ENCODE data around the gene ATP10D. TPM values are rescaled to one million over a fixed set of nuclear protein-coding genes. Genes with fewer than 3 reads are reported as not detected.
"Not testable (repeated sequence)": the region's sequence is repeated elsewhere in the genome, so short reads cannot be mapped to it uniquely, and the experiment has no call there.

ATP10D gene
- total and polyA plus RNA-seq, 5 donors from 2014 or later, result 1.6 to 3.7 (median 2.9) TPM

GRCh38 chr4:47553329-47554125 is 68.5 kb downstream of the ATP10D start:
- H3K9me3 ChIP-seq (ENCODE audit: control insufficient read depth in 2 of 2, low read length in 2 of 2), result no peaks in the 10 kb centered on the region
- no peak for DNase-seq
- no peaks in the 10 kb centered on the region for H3K4me1 ChIP-seq (ENCODE audit: control insufficient read depth, insufficient read depth, low read length, poor library complexity, severe bottlenecking)
- no peak overlapping the region for H3K4me3 ChIP-seq (ENCODE audit: low read depth, low read length)
- Mint-ChIP-seq H3K36me3 (peaks cover 4% of the 10 kb centered on the region), H3K9me3 (no peaks in the 10 kb centered on the region), H3K27me3 (no peaks in the 10 kb centered on the region), H3K4me1 (peaks cover 0 to 2% (median 0%) of the 10 kb centered on the region in 4 donors), H3K27ac (no peak overlapping the region), H3K4me3 (no peak overlapping the region)
- H3K27ac ChIP-seq (ENCODE audit: insufficient read depth, low read length, poor library complexity, severe bottlenecking), result no peak overlapping the region
- H3K27me3 ChIP-seq (ENCODE audit: control insufficient read depth, insufficient read depth, low read length), result no peaks in the 10 kb centered on the region
- ATAC-seq (ENCODE audit: low read depth in 2 of 2), result no peak
- H3K36me3 ChIP-seq (ENCODE audit: control insufficient read depth, insufficient read depth, low read length), result no peaks in the 10 kb centered on the region

DNA sequence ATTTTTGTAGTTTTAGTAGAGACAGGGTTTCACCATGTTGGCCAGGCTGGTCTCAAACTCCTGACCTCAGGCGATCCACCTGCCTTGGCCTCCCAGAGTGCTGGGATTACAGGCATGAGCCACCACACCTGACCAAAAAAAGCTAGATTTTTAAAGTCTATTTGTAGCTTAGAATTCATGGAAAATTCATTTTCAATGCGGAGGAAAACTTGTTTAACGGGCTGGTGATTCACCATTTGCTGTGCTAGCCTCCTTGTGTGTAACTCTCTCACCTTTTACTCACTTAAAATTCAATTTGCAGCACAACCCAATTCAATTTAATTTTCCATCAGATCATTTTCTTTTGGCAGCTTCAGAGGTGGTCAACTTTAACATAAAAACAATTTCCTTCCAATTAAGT is 70.8 kb downstream of the ATP10D start:
- H3K9me3 Mint-ChIP-seq; H3K4me3 ChIP-seq (ENCODE audit: low read depth, low read length); H3K27me3 ChIP-seq (ENCODE audit: control insufficient read depth, insufficient read depth, low read length); H3K27ac ChIP-seq (ENCODE audit: insufficient read depth, low read length, poor library complexity, severe bottlenecking); H3K9me3 ChIP-seq (ENCODE audit: control insufficient read depth in 2 of 2, low read length in 2 of 2); H3K36me3 ChIP-seq (ENCODE audit: control insufficient read depth, insufficient read depth, low read length); H3K4me3 Mint-ChIP-seq; H3K27ac Mint-ChIP-seq; ATAC-seq (ENCODE audit: low read depth in 2 of 2); H3K4me1 Mint-ChIP-seq; H3K4me1 ChIP-seq (ENCODE audit: control insufficient read depth, insufficient read depth, low read length, poor library complexity, severe bottlenecking); H3K27me3 Mint-ChIP-seq; H3K36me3 Mint-ChIP-seq; DNase-seq: not testable (repeated sequence)

DNA sequence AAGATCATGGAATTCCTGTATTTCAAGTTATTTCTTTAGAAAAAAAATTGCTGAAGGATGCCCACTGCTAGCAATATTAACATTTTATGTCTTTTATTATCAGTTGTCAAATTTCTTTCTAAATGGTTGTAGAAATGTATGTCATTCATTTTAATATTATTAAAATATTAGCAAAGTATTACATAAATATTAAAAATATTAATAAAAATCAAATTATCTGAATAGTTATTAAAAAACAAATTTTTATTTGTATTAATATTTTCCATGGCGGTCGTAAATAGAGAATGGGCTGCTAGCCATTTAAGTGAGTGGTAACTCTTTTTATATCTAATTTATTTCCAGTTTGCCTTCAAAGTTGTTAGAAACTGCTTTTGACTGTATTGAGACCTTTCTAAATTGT is 72.2 kb downstream of the ATP10D start:
- H3K36me3 ChIP-seq (ENCODE audit: control insufficient read depth, insufficient read depth, low read length), result no peaks in the 10 kb centered on the region
- H3K4me1 Mint-ChIP-seq, result peaks cover 0 to 2% (median under 1%) of the 10 kb centered on the region in 4 donors
- H3K27me3 ChIP-seq (ENCODE audit: control insufficient read depth, insufficient read depth, low read length), result no peaks in the 10 kb centered on the region
- DNase-seq, result no peak
- no peak overlapping the region for H3K27ac Mint-ChIP-seq
- no peaks in the 10 kb centered on the region for H3K9me3 Mint-ChIP-seq
- no peaks in the 10 kb centered on the region for H3K36me3 Mint-ChIP-seq
- no peak overlapping the region for H3K4me3 Mint-ChIP-seq
- H3K27me3 Mint-ChIP-seq, result no peaks in the 10 kb centered on the region
- no peaks in the 10 kb centered on the region for H3K9me3 ChIP-seq (ENCODE audit: control insufficient read depth in 2 of 2, low read length in 2 of 2)
- H3K4me1 ChIP-seq (ENCODE audit: control insufficient read depth, insufficient read depth, low read length, poor library complexity, severe bottlenecking), result no peaks in the 10 kb centered on the region
- no peak overlapping the region for H3K27ac ChIP-seq (ENCODE audit: insufficient read depth, low read length, poor library complexity, severe bottlenecking)
- no peak for ATAC-seq (ENCODE audit: low read depth in 2 of 2)
- H3K4me3 ChIP-seq (ENCODE audit: low read depth, low read length), result no peak overlapping the region

DNA sequence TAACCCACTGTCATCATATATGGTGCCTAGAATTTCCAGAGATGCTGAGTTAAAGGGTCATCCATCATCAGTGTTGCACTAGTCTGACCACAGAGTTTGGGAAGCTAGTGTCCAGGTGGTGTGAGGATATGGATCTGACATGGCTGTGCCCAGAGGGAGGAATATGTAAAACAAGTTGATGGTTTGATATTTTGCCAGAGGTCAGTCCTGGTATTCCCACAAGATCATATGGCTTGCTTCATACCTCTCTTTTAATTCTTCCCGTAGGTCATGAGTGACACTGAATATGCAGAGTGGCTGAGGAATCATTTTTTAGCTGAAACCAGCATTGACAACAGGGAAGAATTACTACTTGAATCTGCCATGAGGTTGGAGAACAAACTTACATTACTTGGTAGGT is 75.6 kb downstream of the ATP10D start:
- no peaks in the 10 kb centered on the region for H3K36me3 ChIP-seq (ENCODE audit: control insufficient read depth, insufficient read depth, low read length)
- H3K9me3 Mint-ChIP-seq, result no peaks in the 10 kb centered on the region

GRCh38 chr4:47561331-47561730 is 76.3 kb downstream of the ATP10D start:
- Histone ChIP-seq H3K36me3 (ENCODE audit: control insufficient read depth, insufficient read depth, low read length) (no peaks in the 10 kb centered on the region), H3K9me3 (ENCODE audit: control insufficient read depth in 2 of 2, low read length in 2 of 2) (no peaks in the 10 kb centered on the region), H3K4me1 (ENCODE audit: control insufficient read depth, insufficient read depth, low read length, poor library complexity, severe bottlenecking) (no peaks in the 10 kb centered on the region), H3K27ac (ENCODE audit: insufficient read depth, low read length, poor library complexity, severe bottlenecking) (no peak overlapping the region), H3K27me3 (ENCODE audit: control insufficient read depth, insufficient read depth, low read length) (no peaks in the 10 kb centered on the region), H3K4me3 (ENCODE audit: low read depth, low read length) (no peak overlapping the region)
- Mint-ChIP-seq H3K4me1 (peaks cover 0 to 5% (median 3%) of the 10 kb centered on the region in 4 donors), H3K4me3 (no peak overlapping the region), H3K36me3 (no peaks in the 10 kb centered on the region), H3K27me3 (no peaks in the 10 kb centered on the region), H3K27ac (no peak overlapping the region), H3K9me3 (no peaks in the 10 kb centered on the region)
- no peak for DNase-seq
- ATAC-seq (ENCODE audit: low read depth in 2 of 2), result no peak

More for the DNA sequence above, 75.6 kb downstream of the ATP10D start:
- Histone ChIP-seq H3K4me1 (ENCODE audit: control insufficient read depth, insufficient read depth, low read length, poor library complexity, severe bottlenecking) (no peaks in the 10 kb centered on the region), H3K9me3 (ENCODE audit: control insufficient read depth in 2 of 2, low read length in 2 of 2) (no peaks in the 10 kb centered on the region), H3K27ac (ENCODE audit: insufficient read depth, low read length, poor library complexity, severe bottlenecking) (no peak overlapping the region), H3K4me3 (ENCODE audit: low read depth, low read length) (no peak overlapping the region), H3K27me3 (ENCODE audit: control insufficient read depth, insufficient read depth, low read length) (no peaks in the 10 kb centered on the region)
- Mint-ChIP-seq H3K4me3 (no peak overlapping the region), H3K4me1 (peaks cover 0 to 5% (median 3%) of the 10 kb centered on the region in 4 donors), H3K27ac (no peak overlapping the region), H3K27me3 (no peaks in the 10 kb centered on the region), H3K36me3 (no peaks in the 10 kb centered on the region)
- DNase-seq (no peak), ATAC-seq (ENCODE audit: low read depth in 2 of 2) (no peak)

DNA sequence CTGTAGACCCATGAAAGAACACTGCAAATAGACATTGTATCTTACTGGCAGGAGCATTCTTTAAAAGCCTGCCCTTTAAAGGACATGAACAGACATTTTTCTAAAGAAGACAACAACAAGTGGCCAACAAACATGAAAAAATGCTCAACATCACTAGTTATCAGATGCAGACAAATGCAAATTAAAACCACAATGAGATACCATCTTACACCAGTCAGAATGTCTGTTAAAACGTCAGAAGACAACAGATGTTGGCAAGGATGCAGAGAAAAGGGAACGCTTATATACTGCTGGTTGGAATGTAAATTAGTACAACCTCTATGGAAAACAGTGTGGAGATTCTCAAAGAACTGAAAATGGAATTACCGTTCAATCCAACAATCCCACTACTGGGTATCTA is 77.2 kb downstream of the ATP10D start:
- H3K4me3 ChIP-seq (ENCODE audit: low read depth, low read length), result no peak overlapping the region
- Mint-ChIP-seq H3K36me3 (no peaks in the 10 kb centered on the region), H3K27ac (no peak overlapping the region), H3K4me1 (peaks cover 0 to 5% (median 3%) of the 10 kb centered on the region in 4 donors), H3K9me3 (no peaks in the 10 kb centered on the region), H3K27me3 (no peaks in the 10 kb centered on the region), H3K4me3 (no peak overlapping the region)
- ATAC-seq (ENCODE audit: low read depth in 2 of 2) (no peak), DNase-seq (no peak)
- no peaks in the 10 kb centered on the region for H3K27me3 ChIP-seq (ENCODE audit: control insufficient read depth, insufficient read depth, low read length)
- H3K9me3 ChIP-seq (ENCODE audit: control insufficient read depth in 2 of 2, low read length in 2 of 2), result no peaks in the 10 kb centered on the region
- H3K4me1 ChIP-seq (ENCODE audit: control insufficient read depth, insufficient read depth, low read length, poor library complexity, severe bottlenecking), result no peaks in the 10 kb centered on the region
- no peaks in the 10 kb centered on the region for H3K36me3 ChIP-seq (ENCODE audit: control insufficient read depth, insufficient read depth, low read length)
- no peak overlapping the region for H3K27ac ChIP-seq (ENCODE audit: insufficient read depth, low read length, poor library complexity, severe bottlenecking)

- no peak for ATAC-seq (ENCODE audit: low read depth in 2 of 2)
Measured at GRCh38 chr4:47566566-47566965, 81.5 kb downstream of the ATP10D start.

GRCh38 chr4:47566969-47567368 is 81.9 kb downstream of the ATP10D start:
- Mint-ChIP-seq H3K27ac (no peak overlapping the region), H3K36me3 (peaks cover 4% of the 10 kb centered on the region), H3K4me3 (no peak overlapping the region), H3K4me1 (peaks cover 0 to 5% (median 3%) of the 10 kb centered on the region in 4 donors), H3K27me3 (no peaks in the 10 kb centered on the region), H3K9me3 (no peaks in the 10 kb centered on the region)
- ATAC-seq (ENCODE audit: low read depth in 2 of 2), result no peak
- no peak overlapping the region for H3K27ac ChIP-seq (ENCODE audit: insufficient read depth, low read length, poor library complexity, severe bottlenecking)
- H3K4me3 ChIP-seq (ENCODE audit: low read depth, low read length), result no peak overlapping the region
- no peaks in the 10 kb centered on the region for H3K9me3 ChIP-seq (ENCODE audit: control insufficient read depth in 2 of 2, low read length in 2 of 2)
- H3K27me3 ChIP-seq (ENCODE audit: control insufficient read depth, insufficient read depth, low read length), result no peaks in the 10 kb centered on the region
- H3K4me1 ChIP-seq (ENCODE audit: control insufficient read depth, insufficient read depth, low read length, poor library complexity, severe bottlenecking), result no peaks in the 10 kb centered on the region
- DNase-seq, result no peak
- H3K36me3 ChIP-seq (ENCODE audit: control insufficient read depth, insufficient read depth, low read length), result no peaks in the 10 kb centered on the region

More at GRCh38 chr4:47566566-47566965, 81.5 kb downstream of the ATP10D start:
- H3K4me1 ChIP-seq (ENCODE audit: control insufficient read depth, insufficient read depth, low read length, poor library complexity, severe bottlenecking), result no peaks in the 10 kb centered on the region
- H3K4me3 Mint-ChIP-seq, result no peak overlapping the region
- peaks cover 0 to 5% (median 3%) of the 10 kb centered on the region in 4 donors for H3K4me1 Mint-ChIP-seq
- H3K9me3 ChIP-seq (ENCODE audit: control insufficient read depth in 2 of 2, low read length in 2 of 2), result no peaks in the 10 kb centered on the region
- H3K27me3 Mint-ChIP-seq, result no peaks in the 10 kb centered on the region
- no peaks in the 10 kb centered on the region for H3K9me3 Mint-ChIP-seq
- DNase-seq, result no peak
- H3K36me3 ChIP-seq (ENCODE audit: control insufficient read depth, insufficient read depth, low read length), result no peaks in the 10 kb centered on the region
- no peak overlapping the region for H3K27ac Mint-ChIP-seq
- H3K36me3 Mint-ChIP-seq, result peaks cover 1% of the 10 kb centered on the region
- H3K27me3 ChIP-seq (ENCODE audit: control insufficient read depth, insufficient read depth, low read length), result no peaks in the 10 kb centered on the region
- H3K27ac ChIP-seq (ENCODE audit: insufficient read depth, low read length, poor library complexity, severe bottlenecking), result no peak overlapping the region
- no peak overlapping the region for H3K4me3 ChIP-seq (ENCODE audit: low read depth, low read length)
